ENCODE results near the gene DENND4A. TPM values are rescaled to one million over a fixed set of nuclear protein-coding genes. Genes with fewer than 3 reads are reported as not detected.
"Not testable (repeated sequence)": the region's sequence is repeated elsewhere in the genome, so short reads cannot be mapped to it uniquely, and the experiment has no call there.

The DENND4A gene
- total and polyA plus RNA-seq, 9 of the 15 experiments (the other 6 are each of a cell fraction or from before 2014, with no cell fraction given) = 6.8 to 32.3 (median 19.9) TPM

GRCh38 chr15:65778701-65779100 is 13.4 kb downstream of the DENND4A start:
- ChIA-PET CTCF (ENCODE audit: low intra/inter-chr PET ratio) (interaction anchor here (0.6 kb wide), 1 partner anchor 11 kb away, joined by 3 read pairs; no protein-coding TSS in a partner anchor), POLR2A (interaction anchor here (1.2 to 5.4 kb wide), 2 partner anchors 12 to 42 kb away, joined by 5 to 33 read pairs; partner anchors contain the start of gene DENND4A)
- intact Hi-C loops (cut with micrococcal nuclease); ATAC-seq; BruUV-seq (replicated peaks); H3K27me3 ChIP-seq (ENCODE audit: control insufficient read depth in 2 of 2, insufficient read depth in 2 of 2, low read length in 2 of 2); H3K4me3 ChIP-seq; H3K9me3 ChIP-seq (replicated peaks; ENCODE audit: control insufficient read depth, insufficient read depth, low read depth, low read length); FAIRE-seq; in situ Hi-C loops (cut with MboI); DNase-seq (ENCODE audit: extremely low read depth in 1 of 4, low spot score in 3 of 4); H3K9me1 ChIP-seq (ENCODE audit: control insufficient read depth, insufficient read depth, low read length); H2AFZ ChIP-seq (ENCODE audit: low read depth, low read length); H3K36me3 ChIP-seq (ENCODE audit: control insufficient read depth, insufficient read depth, low read length); H4K20me1 ChIP-seq (replicated peaks; ENCODE audit: control insufficient read depth, insufficient read depth, low read length): not testable (repeated sequence)
- WGBS (ENCODE audit: insufficient coverage, low coverage, missing lambda C conversion rate) = 34% methylated on average over 7 of the region's 9 CpGs
- peak overlapping the region; percentile 43; the same call in 1 of the 3 replicates for H3K27ac ChIP-seq (ENCODE audit: extremely low read depth, low read depth, low read length)
- peak overlapping the region; percentile 22; the same call in 1 of the 2 replicates for H3K4me2 ChIP-seq (ENCODE audit: insufficient read depth, low read length)
- H3K4me1 ChIP-seq (replicated peaks in 1 of 2; ENCODE audit: control insufficient read depth in 2 of 2, insufficient read depth in 2 of 2, low read length in 2 of 2) = peaks cover 17 to 39% of the 10 kb centered on the region in 2 experiments; a peak in 4 of 5 replicates
- peak overlapping the region; percentile 0 to 43; a peak in 2 of 4 replicates for H3K9ac ChIP-seq (ENCODE audit: insufficient read depth in 1 of 2, low read depth in 2 of 2, low read length in 2 of 2)
- peaks cover 78% of the 10 kb centered on the region for H3K79me2 ChIP-seq (ENCODE audit: control insufficient read depth, insufficient read depth, low read length)
- TF ChIP-seq ZNF384 (IDR thresholded peaks at IDR 0.05; ENCODE audit: low read depth, low read length) (peak; percentile 17; the same call in 1 of the 2 replicates), KDM1A (IDR thresholded peaks at IDR 0.05) (0 out of 4 replicates have a peak, but pooled peaks of 1 of the 2 experiments have one; percentile 0), TBP (optimal IDR thresholded peaks at IDR 0.05; ENCODE audit: low read depth, low read length) (peak; percentile 4)

GRCh38 chr15:65778269-65778668 is 13.8 kb downstream of the DENND4A start:
- peak overlapping the region; percentile 47; the same call in 2 of the 3 replicates for H3K27ac ChIP-seq (ENCODE audit: extremely low read depth, low read depth, low read length)
- H4K20me1 ChIP-seq (replicated peaks; ENCODE audit: control insufficient read depth, insufficient read depth, low read length) = no peaks in the 10 kb centered on the region
- H3K9me1 ChIP-seq (ENCODE audit: control insufficient read depth, insufficient read depth, low read length) = no peaks in the 10 kb centered on the region
- CTCF ChIA-PET (ENCODE audit: low intra/inter-chr PET ratio) = interaction anchor here (0.5 to 0.6 kb wide), 2 partner anchors 11 to 105 kb away, joined by 3 read pairs; no protein-coding TSS in a partner anchor
- 0% methylated on average over 2 of the region's 2 CpGs for WGBS (ENCODE audit: insufficient coverage, low coverage, missing lambda C conversion rate)
- no TSS peak for BruUV-seq (replicated peaks)
- ATAC-seq = peak; percentile 50
- intact Hi-C loops (cut with micrococcal nuclease) = no loop called here
- peaks cover 75% of the 10 kb centered on the region for H3K79me2 ChIP-seq (ENCODE audit: control insufficient read depth, insufficient read depth, low read length)
- DNase-seq (ENCODE audit: extremely low read depth in 1 of 4, low spot score in 3 of 4) = peak; percentile 32 to 69 (median 50)
- peak overlapping the region; percentile 22; the same call in 1 of the 2 replicates for H3K4me2 ChIP-seq (ENCODE audit: insufficient read depth, low read length)
- FAIRE-seq = peak; percentile 35
- H3K27me3 ChIP-seq (ENCODE audit: control insufficient read depth in 2 of 2, insufficient read depth in 2 of 2, low read length in 2 of 2) = no peaks in the 10 kb centered on the region
- no peak overlapping the region for H3K4me3 ChIP-seq
- no peaks in the 10 kb centered on the region for H3K9me3 ChIP-seq (replicated peaks; ENCODE audit: control insufficient read depth, insufficient read depth, low read depth, low read length)
- H3K9ac ChIP-seq (ENCODE audit: insufficient read depth in 1 of 2, low read depth in 2 of 2, low read length in 2 of 2) = peak overlapping the region in 1 of 2 experiments; percentile 43; a peak in 1 of 4 replicates
- no peak overlapping the region for H2AFZ ChIP-seq (ENCODE audit: low read depth, low read length)
- POLR2A ChIA-PET = interaction anchor here (1.2 to 5.4 kb wide), 3 partner anchors 8 to 42 kb away, joined by 5 to 33 read pairs (median 5); partner anchors contain the start of gene DENND4A
- peaks cover 17 to 35% of the 10 kb centered on the region in 2 experiments; a peak in 4 of 5 replicates for H3K4me1 ChIP-seq (replicated peaks in 1 of 2; ENCODE audit: control insufficient read depth in 2 of 2, insufficient read depth in 2 of 2, low read length in 2 of 2)
- in situ Hi-C loops (cut with MboI) = no loop called here
- no peaks in the 10 kb centered on the region for H3K36me3 ChIP-seq (ENCODE audit: control insufficient read depth, insufficient read depth, low read length)
- TF ChIP-seq SMARCC2 (IDR thresholded peaks at IDR 0.05; ENCODE audit: low read depth) (peak; percentile 48; the same call in 1 of the 2 replicates), ZNF12 (CRISPR knock-in tag; IDR thresholded peaks at IDR 0.05) (no peak), ASH1L (IDR thresholded peaks at IDR 0.05; ENCODE audit: borderline replicate concordance, low read depth, partially characterized antibody) (no peak), DPF2 (IDR thresholded peaks at IDR 0.05) (peak; percentile 81), LEF1 (IDR thresholded peaks at IDR 0.05) (0 out of 2 replicates have a peak, but pooled peaks have one; percentile 26), RNF219 (CRISPR knock-in tag; IDR thresholded peaks at IDR 0.05) (no peak)
- TF ChIP-seq, protein P1, sequence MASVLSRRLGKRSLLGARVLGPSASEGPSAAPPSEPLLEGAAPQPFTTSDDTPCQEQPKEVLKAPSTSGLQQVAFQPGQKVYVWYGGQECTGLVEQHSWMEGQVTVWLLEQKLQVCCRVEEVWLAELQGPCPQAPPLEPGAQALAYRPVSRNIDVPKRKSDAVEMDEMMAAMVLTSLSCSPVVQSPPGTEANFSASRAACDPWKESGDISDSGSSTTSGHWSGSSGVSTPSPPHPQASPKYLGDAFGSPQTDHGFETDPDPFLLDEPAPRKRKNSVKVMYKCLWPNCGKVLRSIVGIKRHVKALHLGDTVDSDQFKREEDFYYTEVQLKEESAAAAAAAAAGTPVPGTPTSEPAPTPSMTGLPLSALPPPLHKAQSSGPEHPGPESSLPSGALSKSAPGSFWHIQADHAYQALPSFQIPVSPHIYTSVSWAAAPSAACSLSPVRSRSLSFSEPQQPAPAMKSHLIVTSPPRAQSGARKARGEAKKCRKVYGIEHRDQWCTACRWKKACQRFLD (CRISPR knock-in tag; IDR thresholded peaks at IDR 0.05) = peak; percentile 45; the same call in 1 of the 2 replicates
